Activated CD4-positive, alpha-beta T cell treated with anti-CD3 and anti-CD28 coated beads for 4 hours (primary cell): ENCODE results near the gene PLA2G4B.
A peak's percentile ranks its signal among the peaks of the same experiment; 100 is the strongest.

Source experiments
- DNase-seq, 2 donors: peaks; one replicate each; pipeline ENCODE4 v3.0.0-alpha.2; 2020

PLA2G4B gene

DNA sequence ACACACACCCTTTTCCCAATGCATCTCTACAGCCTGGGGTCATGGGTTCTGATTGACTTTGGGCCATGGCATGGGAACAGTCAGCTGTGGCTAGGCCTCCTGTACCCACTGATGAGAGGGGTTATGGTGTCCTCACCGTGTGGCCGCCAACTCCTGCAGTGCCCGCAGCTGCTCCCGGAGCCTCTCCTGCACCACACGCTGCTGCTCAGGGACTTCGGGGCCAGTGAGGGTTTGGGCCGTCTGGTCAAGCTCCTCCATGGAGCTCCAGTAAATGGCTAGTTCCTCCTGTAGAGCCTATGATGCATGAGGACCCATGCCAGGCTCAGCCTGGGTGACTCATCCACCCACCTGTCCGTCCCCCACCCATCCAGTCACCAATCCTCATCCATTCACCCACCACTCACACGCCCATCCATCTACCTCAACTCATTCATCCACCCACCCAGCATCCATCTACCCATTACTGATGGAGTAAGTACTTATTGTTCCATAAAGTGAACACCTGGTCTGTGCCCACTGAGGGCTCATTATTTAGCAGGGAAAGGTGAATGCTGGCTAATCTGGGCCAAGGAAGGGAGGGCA, 33.6 kb downstream of the PLA2G4B start:
- no peak for DNase-seq

DNA sequence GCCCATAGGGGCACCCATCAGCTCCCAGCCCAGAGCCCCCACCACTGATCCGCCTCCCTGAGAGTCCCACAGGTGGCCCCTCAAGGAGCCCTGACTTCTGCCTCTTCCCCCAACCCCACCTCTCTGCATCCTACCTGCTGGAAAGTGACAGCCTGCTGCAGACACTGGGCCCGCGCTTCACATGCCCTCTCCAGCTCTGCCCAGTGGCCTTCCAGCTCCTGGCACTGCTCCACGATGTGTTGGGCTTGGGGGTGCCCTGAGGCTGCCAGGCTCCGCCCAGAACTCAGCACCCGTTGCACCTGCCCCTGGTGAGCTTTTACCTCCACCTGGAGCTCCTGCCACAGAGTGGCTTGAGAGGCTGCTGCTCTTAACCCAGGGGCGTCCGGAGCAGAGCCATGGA, 35.1 kb downstream of the PLA2G4B start:
- no peak for DNase-seq

DNA sequence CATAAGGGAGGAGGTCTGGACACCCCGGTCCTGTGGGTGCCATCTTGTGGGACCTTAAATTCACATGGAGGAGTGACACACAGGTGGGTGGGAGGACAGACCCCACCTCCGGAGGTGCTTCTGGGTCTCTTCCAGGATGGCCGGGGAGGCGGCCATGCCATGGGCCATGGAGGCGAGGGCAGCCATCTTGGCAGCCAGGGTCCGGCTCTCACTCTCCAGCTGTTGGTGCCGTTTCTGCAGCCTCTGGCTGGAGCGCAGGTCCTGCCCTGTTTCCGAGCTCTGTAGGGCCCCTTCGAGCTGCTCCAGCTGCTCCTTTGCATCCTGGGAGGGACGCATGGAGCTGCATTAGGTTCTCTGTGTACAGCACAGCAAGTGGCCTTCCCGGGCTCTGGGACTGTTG, 36.1 kb downstream of the PLA2G4B start:
- no peak for DNase-seq

DNA sequence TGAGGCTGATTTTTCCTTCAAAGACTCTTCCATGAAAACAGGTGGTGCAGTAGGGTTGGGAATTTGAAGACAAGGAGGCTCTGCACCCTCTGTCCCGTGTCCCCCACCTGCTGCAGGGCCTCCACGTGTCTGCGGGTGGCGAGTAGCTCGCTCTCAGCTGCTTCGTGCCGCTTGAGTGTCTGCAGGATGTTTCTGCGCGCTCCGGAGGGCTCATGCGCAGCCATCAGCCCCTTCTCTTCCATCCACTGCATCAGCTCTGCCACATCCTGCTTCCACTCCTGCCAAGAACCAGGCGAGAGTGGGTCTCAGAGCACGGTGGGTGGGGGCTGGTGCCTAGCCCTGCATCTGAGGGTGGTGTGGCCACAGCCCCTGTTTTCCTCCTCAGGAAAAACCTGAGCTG, 37.4 kb downstream of the PLA2G4B start:
- DNase-seq, result no peak

DNA sequence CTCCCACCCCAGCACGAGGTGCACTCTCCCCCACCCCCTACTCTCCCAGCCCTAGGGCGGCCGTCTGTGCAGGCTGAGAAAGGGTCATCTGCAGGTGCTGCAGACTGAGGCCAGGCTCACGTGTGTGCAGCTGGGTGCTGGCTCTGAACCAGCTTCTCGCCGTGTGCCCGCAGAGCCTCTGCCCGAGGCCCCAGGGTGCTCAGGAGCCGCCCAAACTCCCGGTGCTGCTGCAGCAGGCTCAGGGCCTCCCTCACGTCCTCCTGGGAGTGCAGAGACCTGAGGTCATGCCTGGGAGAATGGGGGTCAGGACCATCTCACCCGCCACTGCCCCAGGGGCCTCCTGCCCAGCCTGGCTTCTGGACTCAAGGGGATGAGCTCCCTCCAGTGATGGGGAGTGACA, 38.0 kb downstream of the PLA2G4B start:
- DNase-seq, result no peak

DNA sequence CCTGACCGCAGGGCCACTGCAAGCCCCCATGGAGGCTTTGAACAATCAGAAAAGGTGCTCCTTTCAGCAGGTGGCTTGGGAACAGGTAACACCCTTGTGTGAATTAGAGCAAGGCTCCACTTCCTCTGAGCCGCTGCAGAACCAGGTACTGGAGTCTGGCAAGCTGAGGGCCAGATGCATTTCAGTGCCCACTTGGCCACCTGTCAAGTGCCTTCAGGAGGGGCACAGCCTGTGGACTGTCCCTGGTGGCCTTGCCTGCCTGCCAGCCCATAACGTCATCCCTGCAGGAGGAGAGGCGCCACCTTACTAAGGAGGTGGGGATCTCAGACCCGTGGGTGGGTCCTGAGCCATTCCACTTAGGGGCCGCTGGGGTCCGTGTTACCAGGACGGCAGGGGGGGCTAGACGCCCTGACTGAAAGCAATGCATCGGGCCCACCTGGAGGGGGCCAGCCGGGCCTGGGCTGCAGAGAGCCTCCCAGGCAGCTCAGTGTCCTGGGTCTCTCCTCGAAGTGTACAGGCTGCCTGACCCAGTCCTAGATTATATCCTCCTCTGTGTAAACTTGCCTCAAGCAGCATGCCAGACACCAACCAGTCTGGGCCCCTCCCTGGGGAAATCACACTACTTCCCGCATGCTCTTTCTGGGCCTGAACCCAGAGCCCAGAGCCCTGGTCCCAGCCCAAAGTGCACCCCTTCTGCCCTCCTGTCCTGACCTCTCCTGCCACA, 39.1 kb downstream of the PLA2G4B start:
- no peak for DNase-seq

DNA sequence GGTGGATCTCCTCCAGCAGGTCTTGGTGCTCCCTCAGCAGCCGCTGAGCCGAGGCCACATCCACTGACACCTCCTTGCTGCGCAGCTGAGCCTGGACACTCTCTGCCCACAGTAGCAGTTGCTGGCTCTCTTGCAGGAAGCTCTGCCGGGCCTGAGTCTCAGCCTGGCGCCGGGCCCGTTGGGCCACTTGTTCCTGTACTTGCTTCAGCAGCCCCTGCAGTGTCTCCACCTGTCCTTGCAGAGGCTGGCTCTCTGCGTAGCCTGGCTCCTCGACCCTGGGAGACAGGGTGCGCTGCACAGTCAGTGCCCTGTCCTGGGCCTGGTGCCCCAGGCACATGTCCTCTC, 39.7 kb downstream of the PLA2G4B start:
- no peak for DNase-seq

DNA sequence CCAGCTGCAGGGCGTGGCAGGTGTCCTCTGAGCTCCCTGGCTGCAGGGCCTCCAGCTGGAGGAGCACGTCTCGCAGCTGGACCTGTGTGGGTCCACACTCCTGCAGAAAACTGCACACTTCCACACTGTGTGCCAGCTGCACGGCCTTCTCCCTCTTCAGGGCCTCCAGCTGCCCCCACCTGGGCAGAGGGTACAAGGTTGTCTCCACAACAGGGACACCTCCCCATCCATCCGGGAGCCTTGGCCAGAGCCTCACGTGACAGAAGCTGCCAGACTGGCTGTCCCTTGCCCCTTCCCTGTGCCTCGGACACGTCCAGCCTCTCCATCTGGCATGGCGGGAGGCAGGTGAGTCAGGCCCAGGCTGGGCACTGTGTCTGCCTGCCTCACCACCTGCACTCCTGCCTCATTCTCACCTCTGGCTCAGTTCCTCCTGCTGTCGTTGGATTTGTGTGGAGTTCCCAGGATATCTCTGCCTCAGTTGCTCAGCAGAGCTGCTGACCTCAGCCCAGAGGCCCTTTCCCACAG, 40.7 kb downstream of the PLA2G4B start:
- DNase-seq, result no peak

DNA sequence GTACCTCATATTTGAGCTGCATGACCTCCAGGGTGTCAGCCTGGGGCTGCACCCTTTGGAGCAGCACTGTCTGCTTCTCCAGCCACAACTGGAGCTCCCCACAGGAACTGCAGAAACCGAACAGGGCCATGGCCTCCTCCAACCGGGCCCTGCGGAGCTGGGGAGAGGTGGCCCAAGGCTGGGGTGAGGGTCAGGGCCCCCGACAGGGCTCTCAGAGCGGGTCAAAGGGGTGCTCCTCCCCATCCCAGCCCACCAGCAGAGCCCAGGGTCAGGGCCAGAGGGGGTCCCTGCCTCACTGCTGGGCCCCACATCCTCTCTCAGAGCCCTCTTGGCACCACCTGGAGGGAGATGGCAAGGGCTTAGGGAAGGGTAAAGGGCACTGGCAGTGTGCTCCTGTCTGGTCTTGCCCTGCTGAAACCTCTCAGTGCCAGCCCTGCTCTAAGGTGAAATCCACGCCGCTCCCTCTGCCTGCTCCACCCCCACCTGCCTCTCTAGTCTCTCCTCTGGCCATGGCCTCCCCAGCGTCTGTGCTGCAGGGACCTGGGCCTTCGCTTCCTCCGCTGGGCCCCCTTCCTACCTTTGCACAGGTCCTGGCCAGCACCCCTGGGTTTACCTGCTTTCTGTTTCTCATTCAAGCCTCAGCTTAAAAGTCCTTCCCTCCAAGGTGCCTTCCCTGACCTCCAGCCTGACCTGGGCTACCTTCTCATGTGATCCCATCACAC, 41.7 kb downstream of the PLA2G4B start:
- no peak for DNase-seq

DNA sequence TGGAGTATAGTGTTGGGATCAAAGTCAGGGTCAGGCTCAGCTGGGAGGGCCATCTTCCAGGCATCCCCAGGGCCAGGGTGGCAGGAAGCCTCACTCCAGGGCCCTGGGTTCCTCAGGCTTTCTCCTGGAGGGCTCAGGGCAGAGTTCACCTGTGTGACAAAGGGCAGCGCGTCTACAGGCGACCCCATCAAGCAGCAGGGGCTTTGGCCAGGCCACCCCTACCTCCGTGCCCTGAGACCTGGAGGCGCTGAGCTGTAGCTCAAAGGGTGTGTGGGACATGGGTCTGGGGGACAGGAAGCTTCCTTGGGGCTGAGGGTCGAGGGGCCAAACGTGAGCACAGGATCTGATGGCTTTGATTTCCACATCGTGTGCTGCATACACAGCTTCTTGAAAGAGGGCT, 42.4 kb downstream of the PLA2G4B start:
- DNase-seq, result no peak

DNA sequence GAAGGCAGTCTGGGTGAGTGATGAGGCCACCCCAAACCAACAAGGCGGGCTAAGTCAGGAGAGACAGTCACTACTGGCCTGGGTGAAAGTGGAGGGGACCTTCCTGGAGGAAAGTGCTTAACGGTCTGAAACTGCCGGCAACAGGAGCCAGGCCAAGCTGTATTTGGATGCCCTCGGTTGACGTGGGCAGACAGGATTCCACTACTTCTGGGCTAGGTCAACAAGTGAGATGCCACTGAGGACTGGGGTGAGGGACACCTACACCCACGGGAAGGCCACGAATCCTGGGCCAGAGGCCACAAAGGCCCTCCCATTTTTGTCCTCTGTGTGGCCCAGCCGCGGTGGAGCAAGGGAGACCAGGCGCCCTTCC, 42.9 kb downstream of the PLA2G4B start:
- no peak for DNase-seq

DNA sequence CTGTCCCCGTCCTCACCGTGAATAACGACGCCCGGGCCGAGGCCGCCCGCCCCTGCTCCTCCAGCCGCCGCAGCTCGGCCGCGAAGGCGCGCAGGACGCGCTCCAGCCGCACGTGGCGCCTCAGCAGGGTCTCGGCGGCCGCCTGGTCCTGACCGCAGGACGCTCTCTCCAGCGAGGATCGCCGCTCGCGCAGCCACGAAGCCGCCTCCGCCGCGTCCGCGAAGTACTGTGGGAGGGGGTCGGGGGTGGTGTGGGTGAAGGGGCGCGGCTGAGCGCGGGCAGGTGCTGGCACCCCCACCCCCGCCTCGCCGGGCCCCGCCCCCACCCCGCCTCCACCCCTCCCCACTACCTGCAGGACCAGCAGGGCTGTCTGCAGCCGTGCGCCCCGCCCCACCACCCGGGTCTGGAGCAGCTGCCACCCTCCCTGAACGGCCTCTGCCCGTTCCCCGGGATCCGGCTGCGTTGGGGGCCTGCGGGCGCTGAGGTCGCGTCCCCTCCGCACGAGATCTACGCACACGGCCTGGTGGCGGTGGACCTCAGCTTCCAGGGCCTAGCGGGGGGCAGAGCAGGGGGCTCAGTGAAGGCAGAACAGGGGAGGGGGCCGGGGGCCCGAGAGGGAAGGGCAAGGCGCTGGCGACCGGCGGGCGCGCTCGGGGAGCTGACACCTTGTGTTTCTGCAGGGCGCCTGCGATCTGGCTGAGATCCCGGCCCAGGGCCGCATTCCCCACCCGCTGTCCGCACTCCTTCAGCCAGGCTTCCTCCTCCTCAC, 43.5 kb downstream of the PLA2G4B start:
- DNase-seq, result peak in 1 of 2 donors; percentile 19

DNA sequence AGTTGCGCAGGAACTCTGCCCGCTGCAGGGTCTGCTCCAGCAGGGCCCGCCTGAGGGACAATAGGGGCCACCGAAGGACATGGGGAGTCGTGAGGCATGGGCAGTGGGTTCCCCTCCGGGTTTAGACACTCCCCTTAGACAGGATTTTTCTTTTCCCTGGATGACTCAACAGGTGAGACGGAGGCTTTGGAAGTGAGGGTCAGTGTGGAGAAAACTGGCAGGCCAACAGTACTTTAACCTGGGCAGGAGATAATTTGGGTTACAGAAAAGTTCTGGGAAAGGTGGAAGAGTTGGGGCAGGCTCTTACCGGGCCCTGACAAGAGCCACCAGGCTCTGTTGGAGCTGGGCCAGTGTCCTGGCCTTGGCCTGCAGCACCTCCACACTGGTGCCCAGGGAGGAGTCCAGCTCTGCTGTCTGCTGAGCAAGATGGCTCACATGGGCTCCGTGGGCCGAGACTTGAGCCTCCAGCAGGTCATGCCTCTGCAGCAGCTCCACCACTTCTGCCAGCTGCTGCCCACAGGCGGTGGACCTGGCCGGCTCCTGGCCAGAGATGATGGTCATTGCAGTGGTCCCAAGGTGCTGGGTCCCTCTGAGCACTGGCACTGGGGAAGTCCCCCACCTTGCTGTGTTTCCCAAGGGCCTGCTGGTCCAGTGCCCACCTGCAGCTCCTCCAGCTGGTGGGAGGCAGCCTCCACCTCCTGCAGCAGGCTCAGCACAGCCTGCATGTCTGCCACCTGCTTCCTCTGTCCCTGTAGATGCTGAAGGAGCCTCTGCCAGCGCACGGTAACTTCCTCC, 44.2 kb downstream of the PLA2G4B start:
- no peak for DNase-seq

DNA sequence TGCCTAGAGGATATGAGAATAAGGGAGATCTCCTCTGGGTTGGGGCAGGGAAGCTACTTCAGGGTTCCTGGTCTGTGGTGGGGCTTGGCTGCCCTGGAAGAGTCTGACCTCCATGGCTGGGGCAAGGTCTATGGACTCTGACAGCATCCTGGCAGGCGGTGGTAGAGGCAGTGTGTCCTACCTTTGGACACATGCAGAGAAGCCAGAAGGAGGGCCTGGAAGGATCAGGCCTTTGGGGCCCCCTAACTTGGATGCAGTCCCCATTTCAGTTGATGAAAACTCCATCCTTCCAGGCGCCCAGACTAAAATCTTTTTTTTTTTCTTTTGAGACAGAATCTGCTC, 44.8 kb downstream of the PLA2G4B start:
- DNase-seq, result no peak

DNA sequence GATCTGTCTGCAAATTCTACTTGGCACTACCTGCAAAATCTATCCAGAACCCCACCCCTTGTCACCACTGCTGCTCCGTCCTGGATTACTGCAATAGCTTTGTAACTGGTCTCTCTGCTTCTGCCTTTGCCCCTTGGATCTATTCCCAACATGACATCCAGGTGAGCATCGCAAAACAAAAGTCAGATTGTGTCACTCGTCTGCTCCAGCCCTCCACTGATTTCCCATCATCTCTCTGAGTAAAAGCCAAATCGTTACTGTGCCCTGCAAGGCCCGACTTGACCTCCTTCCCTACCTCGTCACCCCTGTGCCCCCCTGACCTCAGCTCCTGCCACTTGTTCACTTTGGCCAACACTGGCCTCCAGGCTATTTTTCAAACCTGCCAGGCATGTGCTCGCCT, 45.8 kb downstream of the PLA2G4B start:
- no peak for DNase-seq

DNA sequence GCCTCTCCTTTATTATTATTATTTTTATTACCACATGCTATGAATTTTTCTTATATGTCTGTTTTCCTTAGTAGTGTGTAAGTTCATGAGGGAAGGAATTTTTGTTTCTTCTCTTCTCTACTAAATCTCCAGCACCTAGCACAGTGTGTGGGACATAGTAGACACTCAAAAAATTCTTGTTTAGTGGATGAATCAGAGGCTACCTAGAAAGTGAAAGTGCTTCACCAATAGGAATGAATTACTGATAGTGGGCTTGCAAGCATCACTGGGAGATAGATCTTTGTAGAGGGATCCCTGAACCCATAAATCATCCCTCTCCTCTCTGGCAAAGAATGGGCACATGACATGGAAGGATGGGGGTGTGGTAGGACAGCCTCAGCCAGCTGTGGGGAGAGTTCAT, 46.7 kb downstream of the PLA2G4B start:
- DNase-seq, result no peak

DNA sequence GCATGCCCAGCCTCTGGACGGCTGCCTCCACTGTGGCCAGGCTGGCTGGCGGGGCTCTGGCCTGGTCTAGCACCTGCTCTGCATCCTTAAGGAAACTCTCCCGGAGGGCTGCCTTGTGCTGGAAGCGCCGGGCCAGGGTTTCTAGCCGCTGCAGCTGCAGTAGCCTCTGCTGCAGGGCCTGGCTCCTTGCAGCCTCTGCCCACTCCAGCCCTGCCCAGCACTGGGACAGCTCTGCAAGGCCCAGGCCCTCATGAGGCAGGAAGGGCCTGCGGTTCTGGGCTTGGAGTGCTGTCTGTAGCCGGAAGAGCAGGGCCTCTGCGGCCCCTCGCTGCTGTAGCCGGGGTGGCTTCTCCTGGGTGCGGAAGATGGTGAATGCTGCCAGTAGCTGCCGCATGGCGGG, 47.2 kb downstream of the PLA2G4B start:
- no peak for DNase-seq

DNA sequence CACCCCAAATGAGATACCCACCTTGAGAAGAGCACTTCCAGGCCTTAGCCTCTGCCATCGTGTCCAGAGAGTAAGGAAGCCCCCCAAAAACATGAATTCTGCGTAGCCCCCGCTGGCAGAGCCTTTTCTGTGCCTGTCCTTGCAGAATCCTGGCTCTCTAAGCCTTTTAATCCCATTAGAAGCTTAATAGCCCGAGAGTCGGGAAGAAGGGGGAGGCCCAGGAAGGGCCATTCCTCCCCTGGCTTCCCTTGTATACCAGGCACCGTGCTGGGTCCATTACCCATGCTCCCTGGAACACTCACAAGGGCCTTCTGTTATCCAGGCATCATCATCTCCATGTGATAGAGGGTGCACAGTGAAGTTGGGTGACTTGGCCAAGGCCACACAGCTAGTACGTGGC, 48.1 kb downstream of the PLA2G4B start:
- no peak for DNase-seq

DNA sequence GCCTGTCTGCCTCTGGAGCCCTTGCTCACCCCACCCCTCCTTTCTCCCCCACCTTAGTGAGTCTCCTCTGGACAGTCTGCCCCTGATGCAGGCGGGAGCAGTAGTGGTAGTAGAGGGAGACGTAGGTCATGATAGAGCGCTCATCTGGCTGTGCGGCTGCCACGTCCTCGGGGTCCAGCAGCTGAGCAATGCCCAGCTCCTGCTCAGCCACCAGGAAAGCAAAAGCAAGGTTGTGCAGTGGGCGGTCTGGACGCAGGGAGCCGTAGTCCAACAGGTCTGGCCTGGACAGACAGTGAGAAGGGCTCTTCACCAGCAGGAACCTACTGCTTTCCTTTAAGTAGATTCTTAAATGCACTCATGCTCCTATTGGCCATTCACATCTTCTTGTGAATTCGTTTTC, 48.5 kb downstream of the PLA2G4B start:
- no peak for DNase-seq

DNA sequence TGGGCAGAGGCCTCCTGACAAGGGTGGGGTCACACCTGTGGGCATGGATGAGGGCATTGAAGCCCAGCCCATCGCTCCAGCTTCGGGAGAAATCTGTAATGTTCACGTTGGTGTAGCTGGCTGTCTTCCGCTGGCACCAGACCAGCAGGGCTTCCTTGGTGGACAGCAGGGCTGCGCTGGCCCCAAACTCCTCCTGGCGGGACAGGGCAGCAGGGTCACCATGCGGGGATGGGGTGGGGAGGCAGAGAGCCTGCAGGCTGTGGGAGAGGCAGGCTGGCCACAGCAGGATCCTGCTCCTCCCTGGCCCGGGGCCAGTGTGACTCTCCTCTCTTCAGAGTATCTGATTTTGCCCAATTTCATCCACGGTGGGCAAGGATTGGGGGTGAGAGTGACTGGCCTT, 49.2 kb downstream of the PLA2G4B start:
- no peak for DNase-seq

DNA sequence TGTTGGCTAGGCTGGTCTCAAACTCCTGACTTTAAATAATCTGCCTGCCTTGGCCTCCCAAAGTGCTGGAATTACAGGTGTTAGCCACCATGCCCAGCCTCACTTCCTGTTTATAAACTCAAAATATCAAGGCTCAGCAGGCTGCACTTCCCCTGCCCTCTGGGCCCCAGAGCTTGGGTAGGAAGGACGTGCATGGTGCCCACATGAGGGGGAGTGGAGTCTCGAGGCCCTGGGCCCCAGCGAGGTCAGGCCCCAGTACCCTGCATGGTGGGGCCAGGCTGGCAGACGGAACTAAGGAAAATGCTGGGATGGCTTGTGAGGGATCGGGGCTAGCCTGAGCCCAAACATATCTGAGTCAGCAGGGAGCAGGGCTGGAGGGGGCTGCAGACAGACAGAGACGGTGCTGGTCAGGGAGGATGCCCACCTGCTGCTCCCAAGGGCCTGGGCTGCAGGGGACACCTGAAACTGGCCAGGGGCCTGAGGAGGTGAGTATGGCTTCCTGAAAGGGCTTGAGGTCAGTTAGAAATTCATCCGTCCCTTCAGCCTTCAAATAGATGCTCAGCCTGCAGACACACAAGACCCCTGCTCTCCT, 50.1 kb downstream of the PLA2G4B start:
- DNase-seq, result no peak

DNA sequence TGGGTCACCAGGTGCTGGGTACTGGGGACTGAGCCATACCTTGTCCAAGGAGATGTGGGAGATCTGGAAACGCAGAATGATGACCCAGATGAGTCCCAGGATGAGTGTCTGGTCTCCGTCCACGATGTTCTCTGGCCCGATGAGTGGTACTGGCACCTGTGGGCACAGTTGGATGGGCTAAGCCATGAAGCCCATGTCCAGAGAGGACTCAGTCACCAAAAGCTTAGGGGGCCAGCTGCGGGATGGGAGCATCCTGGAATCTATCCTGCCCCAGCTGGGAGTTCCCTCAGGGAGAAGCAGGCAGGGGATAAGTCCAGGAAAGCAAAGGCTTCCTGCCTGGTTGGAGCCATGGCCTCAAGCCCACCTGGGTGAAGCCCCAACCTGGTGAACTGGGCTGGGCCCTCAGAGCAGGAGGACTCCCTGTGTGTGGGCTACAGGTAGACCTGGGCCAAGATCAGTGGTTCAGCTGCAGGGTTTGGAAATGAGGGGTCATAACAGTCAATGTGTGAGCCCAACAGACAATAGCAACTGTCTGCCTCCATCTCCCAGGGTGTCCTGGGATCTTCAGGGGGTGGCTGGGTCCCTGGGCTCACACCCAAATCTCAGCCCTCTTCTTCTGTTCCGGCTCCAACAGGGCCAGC, 51.5 kb downstream of the PLA2G4B start:
- no peak for DNase-seq
